NCI-H1417 (cell line): ENCODE data around the gene DCLK2.

Source experiments
- DNase-seq, 3 experiments: peaks; one replicate each; lab custom pipeline; 2025; lab: John Stamatoyannopoulos, UW

Gene DCLK2

DNA sequence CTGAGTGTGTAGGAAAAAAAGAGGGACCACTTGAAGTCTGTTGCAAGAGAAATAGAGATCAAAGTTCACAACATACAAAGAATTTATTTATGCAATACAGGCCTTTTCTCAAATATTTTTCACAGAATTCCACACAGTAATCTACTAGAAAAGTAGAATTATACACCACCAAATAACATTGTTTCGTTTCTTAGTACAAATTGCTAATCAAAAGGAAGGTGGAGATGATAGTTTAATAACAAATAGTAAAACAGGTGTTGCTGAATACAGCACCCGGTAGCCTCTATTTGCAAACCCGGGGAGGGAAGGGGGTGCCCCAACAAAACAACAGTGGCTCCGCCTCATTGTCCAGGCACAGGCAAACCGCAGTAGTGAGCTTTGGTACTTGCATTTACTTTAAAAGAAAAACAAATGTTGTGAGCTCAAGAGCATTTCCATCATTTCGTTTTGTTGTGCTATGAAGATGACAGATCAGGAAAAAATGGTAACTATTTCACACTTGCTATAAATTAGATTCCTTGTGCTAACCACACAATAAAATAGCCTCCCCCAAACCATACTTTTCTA lies 186.4 kb downstream of the DCLK2 start:
- DNase-seq = no peak

DNA sequence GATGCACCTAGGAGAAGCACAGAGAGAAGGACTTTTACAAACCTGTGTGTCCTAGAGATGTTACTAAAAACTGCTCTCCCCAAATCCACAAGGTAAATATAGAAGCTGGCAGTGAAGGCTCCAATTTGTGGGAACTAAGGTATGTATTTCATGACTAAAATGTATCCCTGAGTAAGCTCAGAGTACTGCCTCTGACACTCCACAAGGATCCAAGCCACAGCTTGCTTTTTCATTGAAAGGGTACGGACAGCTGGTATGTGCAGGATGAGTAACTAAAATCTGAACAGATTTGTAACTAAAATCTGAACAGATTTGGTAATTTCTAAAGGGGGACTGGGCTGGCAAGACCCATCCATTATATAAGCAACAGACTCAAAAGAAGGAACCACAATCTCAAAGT lies 187.6 kb downstream of the DCLK2 start:
- no peak for DNase-seq

DNA sequence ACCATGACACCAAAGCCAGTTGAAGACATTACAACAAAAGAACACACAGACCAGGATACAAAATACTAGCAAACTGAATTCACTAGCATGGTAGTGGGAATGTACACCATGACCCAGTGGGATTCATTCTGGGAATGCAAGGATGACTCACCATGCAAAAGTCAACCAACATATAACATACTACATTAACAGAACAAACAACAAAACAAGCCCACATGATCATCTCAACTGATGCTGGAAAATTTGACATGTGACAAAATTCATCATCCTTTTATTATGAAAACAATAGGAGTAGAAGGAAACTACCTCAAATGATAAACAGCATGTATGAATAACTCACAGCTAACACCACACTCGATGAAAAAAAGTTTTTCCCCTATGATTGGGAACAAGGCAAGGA lies 190.2 kb downstream of the DCLK2 start:
- DNase-seq = no peak

DNA sequence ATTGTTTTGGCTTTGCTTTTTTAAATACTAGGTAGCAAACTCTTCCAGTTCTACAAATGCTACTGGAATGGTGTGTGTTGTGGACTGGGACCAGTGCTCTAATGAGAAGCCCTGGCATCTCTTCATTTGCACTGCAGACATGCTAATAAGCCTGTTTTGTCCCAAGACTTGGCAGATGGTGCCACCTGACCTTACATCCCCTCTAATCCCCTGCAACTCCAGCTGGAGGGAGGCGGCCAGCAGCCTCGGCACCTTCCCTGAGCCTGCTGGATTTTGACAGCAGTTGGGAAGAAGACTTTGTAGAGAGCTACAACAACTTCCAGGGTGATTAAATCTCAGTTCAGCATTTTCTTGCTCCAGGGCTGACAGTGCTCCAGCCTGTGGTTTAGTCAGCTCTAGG lies 200.0 kb downstream of the DCLK2 start:
- DNase-seq = no peak

DNA sequence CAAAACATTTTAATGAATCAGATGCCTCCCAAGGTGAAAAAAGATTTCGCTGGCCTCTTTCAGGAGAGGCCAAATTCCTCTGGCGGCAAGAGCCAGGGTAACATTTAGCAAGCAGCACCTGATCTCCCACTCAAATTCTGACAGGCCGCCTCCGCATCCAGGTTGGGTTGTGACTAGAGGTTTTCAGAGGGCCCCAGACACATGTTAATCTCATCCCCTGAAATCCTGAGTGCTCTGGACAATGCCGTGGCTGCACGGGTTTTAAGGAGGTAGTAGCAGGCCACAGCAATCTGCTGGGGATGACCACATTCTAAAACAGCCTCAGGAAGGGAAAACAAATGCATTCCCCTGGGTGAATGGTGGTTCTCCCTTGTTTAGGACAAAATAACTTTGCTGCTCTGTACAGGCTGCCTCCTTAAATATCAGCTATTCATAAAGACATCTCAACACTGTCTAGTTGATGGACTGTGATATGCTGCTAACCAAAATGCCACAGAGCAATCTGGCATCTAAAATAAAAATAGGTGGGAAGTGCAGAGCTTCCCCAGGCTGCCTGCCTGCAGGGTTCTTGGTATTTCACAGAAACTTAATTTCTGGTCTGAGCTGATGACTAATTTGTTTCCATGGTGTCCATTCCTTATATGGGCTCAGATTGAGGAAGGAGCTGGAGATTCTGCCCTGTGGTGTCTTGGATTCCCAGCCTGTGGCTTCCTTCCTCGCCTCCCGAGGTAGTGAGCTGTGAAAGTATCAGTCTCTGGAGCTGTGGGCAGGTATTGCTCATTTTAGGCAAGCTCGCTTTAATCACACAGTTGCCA lies 202.0 kb downstream of the DCLK2 start:
- DNase-seq = no peak

DNA sequence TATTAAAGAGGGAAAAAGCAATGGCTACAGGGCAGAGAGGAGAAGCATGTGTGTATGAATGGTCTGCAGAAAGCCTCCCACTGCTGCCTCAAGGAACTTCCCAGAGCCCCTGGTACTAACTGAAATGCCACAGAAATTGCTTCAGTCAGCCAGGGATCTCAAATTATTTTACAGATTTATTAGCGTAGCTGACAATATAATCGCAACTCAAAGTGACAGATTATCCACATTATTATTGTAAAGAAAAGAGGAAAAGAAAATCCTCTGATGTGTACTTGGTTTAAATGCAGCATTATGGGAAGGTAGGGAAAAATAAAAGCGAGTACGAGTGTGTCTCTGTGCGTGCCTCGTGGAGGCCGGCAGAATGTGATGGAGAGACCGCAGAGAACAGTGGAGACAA lies 202.7 kb downstream of the DCLK2 start:
- no peak for DNase-seq

DNA sequence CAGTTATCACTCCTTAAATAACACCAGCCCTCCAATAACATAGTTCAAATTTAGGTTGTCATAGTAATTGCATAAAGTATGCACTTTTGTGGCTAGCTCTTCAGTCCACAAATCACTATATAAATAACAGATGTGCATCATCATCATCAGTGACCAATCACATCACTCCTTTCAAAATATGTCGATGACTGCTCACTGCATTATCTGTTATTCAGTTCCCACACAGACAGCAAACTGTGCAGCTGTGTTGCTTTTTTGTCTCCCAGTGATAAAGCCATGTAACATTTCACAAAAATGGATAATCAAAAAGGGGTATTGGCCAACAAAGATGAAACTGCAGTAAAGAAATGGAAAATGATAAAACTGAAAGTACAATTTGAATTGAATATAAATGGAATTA lies 205.4 kb downstream of the DCLK2 start:
- DNase-seq = no peak

DNA sequence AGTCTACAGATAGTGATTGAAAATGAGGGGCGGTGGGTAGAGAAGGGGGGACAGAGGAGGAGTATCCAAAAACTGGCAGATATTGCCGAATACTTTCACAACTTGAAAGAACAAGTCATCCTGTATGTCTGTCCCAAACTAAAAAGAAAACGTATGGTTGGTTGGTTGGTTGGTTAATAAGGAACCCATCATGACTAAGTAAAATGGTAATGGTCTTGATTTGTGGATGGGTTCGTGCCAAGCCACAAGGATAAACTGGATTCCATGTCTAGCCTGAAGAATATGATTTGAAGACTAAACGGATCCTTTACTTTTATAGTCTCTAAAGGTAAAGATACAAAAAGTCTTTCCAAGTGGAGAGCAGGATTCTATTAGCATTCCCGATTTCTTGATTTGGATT lies 208.4 kb downstream of the DCLK2 start:
- DNase-seq = no peak

DNA sequence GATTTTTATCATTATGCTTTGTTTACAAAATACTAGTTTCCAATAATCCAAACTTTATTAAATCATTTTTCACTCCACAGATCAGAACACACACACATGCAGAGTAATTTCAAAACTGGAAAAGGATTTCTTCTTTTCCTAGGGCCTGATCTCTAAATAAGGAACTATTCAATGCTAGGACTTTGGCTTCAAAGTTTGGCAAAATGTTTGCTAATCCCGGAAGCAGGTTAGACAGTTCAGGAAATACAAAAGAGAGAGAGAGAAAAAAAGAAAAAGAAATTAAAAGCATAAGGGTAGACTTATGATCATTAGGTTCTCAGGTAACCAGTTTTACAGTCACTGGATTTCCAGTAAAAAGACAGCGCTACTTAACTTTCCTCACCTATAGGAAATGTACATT lies 211.0 kb downstream of the DCLK2 start:
- DNase-seq = no peak

DNA sequence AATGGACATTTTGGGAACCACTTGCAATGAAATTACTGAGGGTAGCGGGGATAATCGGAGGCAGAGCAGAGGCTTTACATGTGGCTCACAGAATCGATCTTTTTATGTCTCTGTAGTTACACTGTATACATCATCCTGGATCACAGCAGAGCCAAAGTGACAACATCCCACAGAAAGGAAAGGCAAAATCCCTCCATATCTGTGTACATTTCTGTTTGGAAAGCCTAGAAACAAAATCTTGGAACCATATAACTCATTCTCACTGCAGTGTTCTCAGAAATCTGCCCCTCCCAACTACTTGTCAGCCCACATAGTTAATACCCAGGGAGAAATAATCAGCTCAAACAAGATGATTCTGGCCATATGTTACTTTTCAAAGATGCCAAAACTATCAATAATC lies 211.6 kb downstream of the DCLK2 start:
- no peak for DNase-seq

DNA sequence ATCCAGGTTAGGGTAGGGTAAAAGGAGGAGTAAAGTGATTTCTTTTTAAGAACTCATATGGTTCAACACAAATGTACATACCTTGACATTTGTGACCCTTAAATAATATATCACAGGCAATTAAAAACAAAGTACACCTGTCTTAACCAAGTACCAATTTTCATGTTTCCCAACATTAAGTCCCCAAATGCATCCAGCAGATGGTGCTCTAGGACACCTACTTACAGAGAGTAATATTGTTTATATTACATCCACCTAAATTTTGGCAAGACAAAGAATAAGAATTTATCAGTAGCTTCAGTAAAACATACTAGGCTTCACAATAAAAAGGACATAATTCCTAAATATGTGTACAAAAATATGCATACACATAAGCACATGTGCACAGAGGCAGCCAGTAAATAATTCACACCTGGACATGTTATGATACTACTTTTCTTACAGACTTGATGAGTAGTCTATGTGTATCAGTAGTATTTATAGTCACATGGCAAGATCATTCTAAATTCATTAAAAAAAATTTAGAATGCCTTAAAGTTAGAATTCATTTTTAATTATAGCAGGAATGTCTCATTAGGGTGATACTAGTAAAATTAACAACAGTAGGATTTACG lies 219.7 kb downstream of the DCLK2 start:
- DNase-seq = peak; percentile 24 to 78 (median 63)

DNA sequence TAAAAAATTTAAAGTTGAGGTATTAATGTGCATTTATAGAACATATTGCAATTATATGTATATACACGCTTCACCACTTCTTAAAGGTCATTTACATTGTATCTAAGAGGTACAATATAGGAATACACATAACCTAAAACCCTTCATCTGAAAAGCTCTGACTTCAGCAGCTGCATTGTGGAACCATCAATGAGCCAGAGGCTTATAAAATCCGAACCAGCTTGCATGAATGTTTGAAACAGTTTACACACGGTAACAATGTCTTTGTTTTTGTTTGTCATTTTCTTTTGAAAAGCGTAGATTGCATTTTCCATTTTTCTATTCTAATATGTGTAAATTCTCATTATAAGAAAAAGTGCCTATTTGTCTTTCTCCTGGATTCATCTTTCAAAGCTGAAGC lies 221.6 kb downstream of the DCLK2 start:
- DNase-seq = peak in 2 of 3 experiments; percentile 5 to 27

DNA sequence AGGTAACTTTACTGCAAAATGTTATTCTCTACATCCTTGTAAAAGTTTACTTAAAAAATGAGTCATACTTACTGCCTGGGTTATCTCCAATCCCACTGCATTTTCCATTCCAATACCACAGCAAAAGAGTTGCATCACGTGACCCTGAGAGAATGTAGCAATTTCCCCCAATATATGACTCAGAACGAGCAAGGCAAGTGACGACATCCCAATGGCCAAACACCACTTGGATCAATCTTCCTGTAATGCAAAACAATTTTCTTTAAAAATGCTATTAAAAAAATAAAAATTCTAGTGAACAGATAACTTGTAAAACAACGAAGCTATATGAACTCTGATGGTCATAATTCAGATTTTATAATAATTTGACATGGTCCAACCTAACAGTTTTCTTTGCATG lies 224.3 kb downstream of the DCLK2 start:
- DNase-seq = no peak

DNA sequence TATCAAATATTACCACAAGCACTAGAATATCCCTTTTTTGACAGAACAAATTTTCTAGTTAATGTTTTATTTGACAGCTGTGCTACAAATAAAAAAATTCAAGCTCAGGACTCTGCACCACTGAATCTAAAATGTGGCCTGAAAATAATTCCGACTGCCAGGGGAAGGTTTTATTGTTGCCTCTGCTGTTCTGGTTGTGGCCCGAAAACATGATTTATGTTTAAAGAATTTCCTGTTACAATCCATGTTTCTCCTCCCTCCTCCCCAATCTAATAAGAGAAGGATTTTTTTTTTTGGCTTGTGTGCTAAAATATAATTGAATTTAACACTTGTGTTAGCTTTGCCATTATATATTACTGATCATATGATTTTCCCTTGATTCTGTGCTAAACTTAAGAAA lies 227.8 kb downstream of the DCLK2 start:
- no peak for DNase-seq

DNA sequence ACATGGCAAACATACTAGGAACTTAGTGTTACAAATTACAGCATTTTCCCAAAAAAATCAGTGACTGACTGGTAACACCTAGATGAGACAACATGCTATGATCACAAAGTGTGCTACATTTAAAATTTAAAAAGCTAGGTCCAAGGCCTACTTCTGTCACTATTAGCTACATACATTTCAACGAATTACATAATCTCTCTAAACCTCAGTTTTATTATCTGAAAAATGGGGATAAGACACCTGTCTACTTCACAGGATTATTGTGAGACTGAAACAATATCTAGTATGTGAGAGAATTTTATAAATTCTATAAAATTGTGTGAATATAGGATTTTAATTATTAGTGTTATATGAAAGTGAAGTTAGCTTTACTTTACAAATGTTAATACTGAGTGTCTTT lies 228.5 kb downstream of the DCLK2 start:
- no peak for DNase-seq
